Heart left ventricle (tissue), 16 donors: ENCODE measurements around the gene P2RY1. TPM values are rescaled to one million over a fixed set of nuclear protein-coding genes. Genes with fewer than 3 reads are reported as not detected.
"Not testable (repeated sequence)": the region's sequence is repeated elsewhere in the genome, so short reads cannot be mapped to it uniquely, and the experiment has no call there.

Experiments
- ATAC-seq, 4 donors: fragments of 200-7000 bp; cut with Tn5 transposase; one replicate each; pipeline ENCODE4 v1.9.1; 2020 to 2022; ENCODE audit warnings: moderate library complexity in 4 of 4, mild to moderate bottlenecking in 3 of 4, moderate number of reproducible peaks in 1 of 4
- DNase-seq, 5 donors: peaks; one replicate each; pipeline ENCODE4 v3.0.0-alpha.2; 2020
- H3K27ac ChIP-seq, 12 donors: fragments of 200-600 bp; sonication (generic) in 4 of 12; one replicate each; pipeline versions ENCODE4 v1.5.0 to v1.8.0; 2016 to 2022; ENCODE audit warnings: mild to moderate bottlenecking in 2 of 12
- H3K27me3 ChIP-seq, 9 donors: fragments of 200-600 bp; sonication (generic) in 2 of 9; one replicate each; pipeline versions ENCODE4 v1.5.1 to v1.8.0; 2016 to 2022; ENCODE audit warnings: mild to moderate bottlenecking in 3 of 9
- H3K36me3 ChIP-seq, 9 donors: fragments of 200-600 bp; sonication (generic) in 2 of 9; one replicate each; pipeline versions ENCODE4 v1.5.0 to v1.8.0; 2018 to 2022; ENCODE audit warnings: mild to moderate bottlenecking in 2 of 9
- H3K4me1 ChIP-seq, 12 donors: fragments of 200-600 bp; sonication (generic) in 4 of 12; one replicate each; pipeline versions ENCODE4 v1.5.0 to v1.8.0; 2016 to 2022; ENCODE audit warnings: mild to moderate bottlenecking in 3 of 12
- H3K4me3 ChIP-seq, 12 donors: fragments of 200-600 bp; sonication (generic) in 4 of 12; one replicate each; pipeline versions ENCODE4 v1.5.0 to v1.8.0; 2017 to 2022; ENCODE audit warnings: mild to moderate bottlenecking in 9 of 12, moderate library complexity in 4 of 12
- H3K9me3 ChIP-seq, 12 donors: fragments of 200-600 bp; sonication (generic) in 4 of 12; one replicate each; pipeline versions ENCODE4 v1.5.0 to v1.8.0; 2016 to 2022; ENCODE audit warnings: mild to moderate bottlenecking in 1 of 12
- CTCF ChIP-seq, 12 donors: fragments of 200-600 bp; sonication (generic) in 4 of 12; IDR thresholded peaks; one replicate each; pipeline versions ENCODE4 v1.5.0 to v1.8.0; 2018 to 2022; ENCODE audit warnings: antibody characterized with exemption in 12 of 12, mild to moderate bottlenecking in 5 of 12
- POLR2A ChIP-seq, 2 donors: fragments of 450-650 bp; IDR thresholded peaks; one replicate each; pipeline ENCODE4 v1.6.1; 2017; ENCODE audit warnings: antibody characterized with exemption in 2 of 2, mild to moderate bottlenecking in 2 of 2, moderate library complexity in 2 of 2
- WGBS, 4 donors: extraction: QIAGEN DNeasy Blood & Tissue Kit in 2 of 4; methylation state at CpG; one replicate each; pipeline versions ENCODE4 v1.1.5 to v1.1.7; 2013 to 2018; 5-methylcytosine and 5-hydroxymethylcytosine counted together
- intact Hi-C, 10 donors: fragments of 100-400 bp; cut with DNase I; formaldehyde crosslinking; loops; one replicate each; pipeline versions ENCODE4 v1.11.1 to v1.14.2; 2022
- polyA plus RNA-seq, 2 donors: library from polyadenylated mRNA; stranded (reverse); fragments of 200-250 nt; gene quantifications; one replicate each; pipeline ENCODE4 v1.2.3, GENCODE V29; 2013
- total RNA-seq, 9 donors: library from RNA; depleted of rRNA in 2 of 9; stranded (reverse); fragments of >200 nt in 2 of 9; fragmentation: NEBNext Ultra II Directional in 3 of 9; extraction: Animal tissue kit (Norgen Biotek cat#: 25700) in 3 of 9; gene quantifications; one replicate each; pipeline versions ENCODE4 v1.1.0 to v1.2.4, GENCODE V29; 2016 to 2023
- donor health status: ischemic (EF 13 %, LVEDD 7.1; RV severe dilation, severe dysfunction).
- donor health status: healthy with polysubstance abuse.
- donor health status: DM: no; HTN: yes; CAD: no.
- donor health status: DM: no; HTN: no; CAD: no.
- donor health status: ischemic (EF 25% LVEDD 6.9; RV normal size, moderate dysfunction).
- donor health status: ischemic (EF 25% LVEDD 5.7; RV mildly dilated, moderate dysfunction).
- donor health status: healthy.
- donor health status: DM: yes; HTN: yes; CAD: no.
- donor health status: ischemic (EF 35%, LVEDD 5.7; RV mildly dilated, moderate dysfunction).
- donor health status: nonischemic (EF 11% LVEDD 7.7; RV severe dilation, severe dysfunction).
- donor health status: DM: yes; HTN: yes; CAD: no.
- donor health status: PGD.
- donor health status: ischemic (EF 29% LVEDD 5.4; RV normal size, mild dysfunction).
- donor health status: nonischemic (EF 23%, LVEDD 6.1; RV moderate dilation, normal function).

The P2RY1 gene
- total and polyA plus RNA-seq, 11 donors, result 1.1 to 8.4 (median 5.1) TPM

- Histone ChIP-seq H3K27ac (no peak overlapping the region), H3K4me1 (peaks cover 0 to 10% (median 3%) of the 10 kb centered on the region in 12 donors), H3K36me3 (no peaks in the 10 kb centered on the region), H3K9me3 (peaks cover 0 to 5% (median 0%) of the 10 kb centered on the region in 12 donors), H3K27me3 (no peaks in the 10 kb centered on the region), H3K4me3 (no peak overlapping the region)
- ATAC-seq, result no peak
- TF ChIP-seq CTCF (IDR thresholded peaks at IDR 0.05), result no peak
- no peak for TF ChIP-seq POLR2A (IDR thresholded peaks at IDR 0.05)
- intact Hi-C loops, result no loop called here
- DNase-seq, result no peak
Observed at GRCh38 chr3:152843955-152844354, 9.0 kb downstream of the P2RY1 start.

- H3K36me3 ChIP-seq, H3K9me3 ChIP-seq, H3K27me3 ChIP-seq, ATAC-seq, H3K4me1 ChIP-seq, DNase-seq, intact Hi-C loops, H3K27ac ChIP-seq, H3K4me3 ChIP-seq: not testable (repeated sequence)
- 87 to 96% (median 90%) methylated on average over 3 of the region's 3 CpGs for WGBS, 4 donors
Observed at GRCh38 chr3:152846572-152847202, 11.8 kb downstream of the P2RY1 start.

- intact Hi-C loops, H3K4me3 ChIP-seq, H3K27me3 ChIP-seq, DNase-seq, H3K36me3 ChIP-seq, H3K9me3 ChIP-seq, ATAC-seq, H3K4me1 ChIP-seq, H3K27ac ChIP-seq: not testable (repeated sequence)
- WGBS, 4 donors, result 88 to 100% (median 95%) methylated on average over 1 of the region's 1 CpG
Observed at GRCh38 chr3:152847599-152847998, 12.7 kb downstream of the P2RY1 start.

GRCh38 chr3:152849996-152850578 lies 15.2 kb downstream of the P2RY1 start:
- DNase-seq, result no peak
- WGBS, 4 donors, result 84 to 93% (median 88%) methylated on average over 2 of the region's 2 CpGs
- Histone ChIP-seq H3K27me3 (no peaks in the 10 kb centered on the region), H3K9me3 (peaks cover 0 to 16% (median 0%) of the 10 kb centered on the region in 12 donors), H3K27ac (no peak overlapping the region), H3K4me1 (no peaks in the 10 kb centered on the region), H3K36me3 (no peaks in the 10 kb centered on the region), H3K4me3 (no peak overlapping the region)
- TF ChIP-seq POLR2A (IDR thresholded peaks at IDR 0.05), result no peak
- no peak for TF ChIP-seq CTCF (IDR thresholded peaks at IDR 0.05)
- intact Hi-C loops, result no loop called here
- ATAC-seq, result no peak

- 63 to 71% (median 68%) methylated on average over 2 of the region's 2 CpGs for WGBS, 4 donors
- TF ChIP-seq POLR2A (IDR thresholded peaks at IDR 0.05) (no peak), CTCF (IDR thresholded peaks at IDR 0.05) (no peak)
- Histone ChIP-seq H3K27me3 (no peaks in the 10 kb centered on the region), H3K4me1 (peaks cover 0 to 6% (median 0%) of the 10 kb centered on the region in 12 donors), H3K9me3 (peaks cover 0 to 11% (median 0%) of the 10 kb centered on the region in 12 donors), H3K4me3 (no peak overlapping the region), H3K36me3 (no peaks in the 10 kb centered on the region), H3K27ac (no peak overlapping the region)
- no peak for ATAC-seq
- intact Hi-C loops, result no loop called here
- no peak for DNase-seq
Observed at GRCh38 chr3:152853196-152853595, 18.3 kb downstream of the P2RY1 start.
